ENCODE measurements around the gene RPRD2. TPM values are rescaled to one million over a fixed set of nuclear protein-coding genes. Genes with fewer than 3 reads are reported as not detected.
A peak's percentile ranks its signal among the peaks of the same experiment; 100 is the strongest.

The RPRD2 gene
- total RNA-seq, 8 experiments from 2014 or later: 9.1 to 37.4 (median 23.7) TPM

DNA sequence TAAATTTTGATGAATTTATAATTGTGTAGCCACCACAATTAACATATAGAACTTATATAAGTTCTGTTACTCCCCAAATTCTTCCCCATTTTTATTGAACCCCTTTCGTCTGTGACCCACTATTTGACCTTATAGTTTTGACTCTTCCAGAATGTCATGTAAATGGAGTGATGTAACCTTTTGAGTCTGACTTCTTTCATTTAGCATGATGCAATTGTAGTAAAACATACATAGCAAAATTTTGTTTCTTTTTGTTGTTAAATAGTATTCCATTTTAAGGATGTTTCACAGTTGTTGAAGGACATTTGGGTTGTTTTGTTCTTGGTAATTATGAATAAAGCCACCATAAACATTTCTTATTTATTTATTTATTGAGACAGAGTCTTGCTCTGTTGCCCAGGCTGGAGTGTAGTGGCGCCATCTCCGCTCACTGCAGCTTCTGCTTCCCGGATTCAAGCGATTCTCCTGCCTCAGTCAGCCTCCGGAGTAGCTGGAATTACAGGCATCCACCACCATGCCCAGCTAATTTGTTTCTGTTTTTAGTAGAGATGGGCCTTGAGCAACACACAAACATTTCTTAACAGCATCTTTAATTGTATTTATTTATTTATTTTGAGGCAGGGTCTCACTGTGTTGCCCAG lies 33.6 kb downstream of the RPRD2 start:
- in situ Hi-C loops (cut with MboI; ENCODE audit: low pct_unique_long_range_greater_than_20kb in 2 of 9, low sequenced_read_pairs in 9 of 9, unreplicated experiment in 9 of 9): no loop called here
- Histone ChIP-seq H3K27ac (no peak overlapping the region), H3K4me1 (replicated peaks in 1 of 2) (no peaks in the 10 kb centered on the region), H3K4me3 (no peak overlapping the region)
- no peak for ATAC-seq (replicated peaks in 6 of 8)
- WGBS, 10 experiments: 76 to 100% (median 99%) methylated on average over 1 to 6 of the region's 6 CpGs

DNA sequence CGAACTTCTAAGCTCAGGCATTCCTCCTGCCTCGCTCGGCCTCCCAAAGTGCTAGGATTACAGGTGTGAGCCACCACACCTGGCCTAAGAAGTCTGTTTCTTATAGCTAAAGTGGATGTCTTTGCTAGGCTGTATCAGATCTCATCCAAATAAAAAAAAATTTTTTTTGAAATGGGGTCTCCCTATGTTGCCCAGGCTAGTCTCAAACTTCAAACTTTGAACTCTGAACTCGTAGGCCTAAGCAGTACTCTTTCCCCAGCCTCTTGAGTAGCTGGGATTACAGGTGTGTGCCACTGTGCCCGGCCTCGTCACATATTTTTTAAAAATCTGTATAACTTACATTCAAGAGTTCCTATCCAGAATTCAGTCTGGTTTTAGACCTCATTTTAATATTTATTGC lies 40.5 kb downstream of the RPRD2 start:
- H3K27ac ChIP-seq: no peak overlapping the region
- 71 to 100% (median 90%) methylated on average over 3 to 6 of the region's 6 CpGs; no CpG with 5 or more reads in 3 of the 10 experiments for WGBS, 10 experiments
- ATAC-seq (replicated peaks in 6 of 8): no peak

DNA sequence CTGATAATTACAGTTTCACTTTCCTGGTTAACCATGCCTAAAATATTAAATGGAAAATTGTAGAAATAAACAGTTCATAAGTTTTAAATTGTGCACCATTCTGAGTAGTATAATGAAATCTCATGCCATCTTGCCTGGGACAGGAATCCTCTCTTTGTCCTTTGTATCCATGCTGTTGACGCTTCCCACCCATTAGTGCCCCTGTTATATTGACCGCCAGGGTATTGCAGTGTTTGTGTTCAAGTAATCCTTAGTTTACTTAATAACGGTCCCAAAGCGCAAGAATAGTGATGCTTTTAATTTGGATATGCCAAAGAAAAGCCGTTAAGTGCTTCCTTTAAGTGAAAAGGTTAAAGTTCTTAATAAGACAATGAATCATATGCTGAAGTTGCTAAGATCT lies 41.7 kb downstream of the RPRD2 start:
- H3K4me3 ChIP-seq: no peak overlapping the region

More for the DNA sequence above, 40.5 kb downstream of the RPRD2 start:
- peaks cover 3 to 5% of the 10 kb centered on the region in 2 donors for H3K4me1 ChIP-seq (replicated peaks in 1 of 2)
- in situ Hi-C loops (cut with MboI; ENCODE audit: low pct_unique_long_range_greater_than_20kb in 2 of 9, low sequenced_read_pairs in 9 of 9, unreplicated experiment in 9 of 9): no loop called here
- no peak overlapping the region for H3K4me3 ChIP-seq

DNA sequence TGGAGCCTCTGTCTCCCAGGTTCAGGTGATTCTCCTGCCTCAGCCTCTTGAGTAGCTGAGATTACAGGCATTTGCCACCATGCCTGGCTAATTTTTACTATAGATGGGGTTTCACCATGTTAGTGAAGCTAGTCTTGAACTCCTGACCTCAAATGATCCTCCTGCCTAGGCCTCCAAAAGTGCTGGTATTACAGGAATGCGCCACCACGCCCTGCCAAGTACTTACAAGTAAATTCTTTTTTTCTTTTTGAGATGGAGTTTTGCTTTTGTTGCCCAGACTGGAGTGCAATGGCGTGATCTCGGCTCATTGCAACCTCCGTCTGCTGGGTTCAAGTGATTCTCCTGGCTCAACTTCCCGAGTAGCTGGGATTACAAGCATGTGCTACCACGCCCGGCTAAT lies 42.5 kb downstream of the RPRD2 start:
- ATAC-seq (replicated peaks in 6 of 8): no peak
- Histone ChIP-seq H3K27ac (no peak overlapping the region), H3K4me3 (no peak overlapping the region), H3K4me1 (replicated peaks in 1 of 2) (peaks cover 3 to 5% of the 10 kb centered on the region in 2 donors)
- 63 to 100% (median 95%) methylated on average over 3 to 8 of the region's 8 CpGs; no CpG with 5 or more reads in 5 of the 10 experiments for WGBS, 10 experiments
- in situ Hi-C loops (cut with MboI; ENCODE audit: low pct_unique_long_range_greater_than_20kb in 2 of 9, low sequenced_read_pairs in 9 of 9, unreplicated experiment in 9 of 9): no loop called here

More for the DNA sequence above, 41.7 kb downstream of the RPRD2 start:
- in situ Hi-C loops (cut with MboI; ENCODE audit: low pct_unique_long_range_greater_than_20kb in 2 of 9, low sequenced_read_pairs in 9 of 9, unreplicated experiment in 9 of 9): no loop called here
- ATAC-seq (replicated peaks in 6 of 8): no peak
- Histone ChIP-seq H3K27ac (no peak overlapping the region), H3K4me1 (replicated peaks in 1 of 2) (peaks cover 3 to 5% of the 10 kb centered on the region in 2 donors)
- WGBS, 10 experiments: 75 to 100% (median 90%) methylated on average over 1 to 5 of the region's 5 CpGs; no CpG with 5 or more reads in 2 of the 10 experiments

DNA sequence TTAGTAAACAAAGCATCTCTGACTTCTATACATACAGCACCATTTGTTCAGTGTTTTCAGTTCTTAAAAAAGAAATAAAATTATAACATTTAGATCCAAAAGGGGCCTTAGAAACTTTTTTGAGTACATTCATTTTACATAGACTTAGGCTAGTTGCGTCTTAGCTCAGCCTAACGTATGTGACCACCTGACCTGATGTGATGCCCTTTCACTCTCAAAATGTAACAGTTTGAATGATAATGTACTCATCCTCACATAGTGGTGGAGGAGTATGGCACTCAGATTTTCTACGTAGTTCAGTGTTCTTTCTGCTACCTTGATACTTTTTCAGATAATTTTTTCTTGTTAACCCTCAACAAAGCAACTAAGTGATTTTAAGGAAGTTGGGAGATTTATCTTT lies 43.4 kb downstream of the RPRD2 start:
- peaks cover 3 to 5% of the 10 kb centered on the region in 2 donors for H3K4me1 ChIP-seq (replicated peaks in 1 of 2)
- peak in 1 of 8 experiments; percentile 23 for ATAC-seq (replicated peaks in 6 of 8)
- no peak overlapping the region for H3K27ac ChIP-seq
- no peak overlapping the region for H3K4me3 ChIP-seq
- 25 to 95% (median 90%) methylated on average over 2 to 3 of the region's 3 CpGs; no CpG with 5 or more reads in 3 of the 10 experiments for WGBS, 10 experiments
- in situ Hi-C loops (cut with MboI; ENCODE audit: low pct_unique_long_range_greater_than_20kb in 2 of 9, low sequenced_read_pairs in 9 of 9, unreplicated experiment in 9 of 9): no loop called here

DNA sequence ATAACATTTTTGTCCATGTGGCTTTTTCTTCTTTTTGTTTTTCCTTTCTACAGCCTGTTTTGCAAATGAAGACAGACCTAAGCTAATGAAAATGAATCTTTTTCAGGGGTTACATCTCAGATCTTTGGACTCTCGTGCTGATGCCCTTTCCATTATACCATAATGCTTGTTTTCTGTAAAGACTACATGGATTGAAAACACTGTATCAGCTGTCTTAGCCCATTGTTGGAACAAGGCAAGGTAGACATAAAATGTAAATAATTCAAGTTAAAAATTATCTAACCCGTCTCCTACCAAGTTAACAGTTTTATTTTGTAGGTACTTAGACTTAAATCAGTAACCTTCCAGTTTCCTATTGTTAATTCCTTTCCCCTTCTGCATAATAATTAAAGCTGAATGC lies 44.9 kb downstream of the RPRD2 start:
- WGBS, 10 experiments: 13 to 100% (median 57%) methylated on average over 1 to 2 of the region's 2 CpGs
- Histone ChIP-seq H3K4me1 (replicated peaks in 1 of 2) (peaks cover 3 to 5% of the 10 kb centered on the region in 2 donors), H3K4me3 (no peak overlapping the region), H3K27ac (no peak overlapping the region)
- ATAC-seq (replicated peaks in 6 of 8): peak in 1 of 8 experiments; percentile 9
- in situ Hi-C loops (cut with MboI; ENCODE audit: low pct_unique_long_range_greater_than_20kb in 2 of 9, low sequenced_read_pairs in 9 of 9, unreplicated experiment in 9 of 9): no loop called here

DNA sequence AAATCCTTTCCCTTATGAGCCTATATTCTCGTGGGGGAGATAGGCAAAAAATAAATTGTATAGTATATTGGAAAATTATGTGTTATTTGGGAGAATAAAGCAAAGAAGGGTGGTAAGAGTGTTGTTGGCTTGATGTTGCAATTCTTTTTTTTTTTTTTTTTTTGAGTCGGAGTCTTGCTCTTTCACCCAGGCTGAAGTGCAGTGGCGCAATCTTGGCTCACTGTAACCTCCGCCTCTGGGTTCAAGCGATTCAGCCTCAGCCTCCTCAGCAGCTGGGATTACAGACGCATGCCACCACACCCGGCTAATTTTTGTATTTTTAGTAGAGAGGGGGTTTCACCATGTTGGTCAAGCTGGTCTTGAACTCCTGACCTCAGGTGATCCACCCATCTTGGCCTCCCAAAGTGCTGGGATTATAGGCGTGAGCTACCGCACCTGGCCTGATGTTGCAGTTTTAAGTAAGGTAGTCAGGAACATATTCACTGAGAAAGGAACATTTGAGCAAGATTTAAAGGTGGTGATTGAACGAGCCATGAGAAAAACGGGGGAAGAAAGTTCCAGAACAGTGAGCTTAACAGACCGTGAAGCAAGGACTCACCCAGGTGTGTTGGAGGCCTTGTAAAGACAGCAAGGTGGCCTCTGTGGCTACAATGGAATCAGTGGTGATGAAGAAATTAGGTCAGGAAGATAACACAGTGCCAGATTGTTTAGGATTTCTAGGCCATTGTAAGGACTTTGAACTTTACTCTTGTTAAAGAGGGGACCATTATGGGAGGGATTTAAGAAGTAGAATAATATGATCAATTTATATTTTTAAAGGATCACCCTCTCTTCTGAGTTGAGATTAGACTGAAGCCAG lies 45.8 kb downstream of the RPRD2 start:
- no peak overlapping the region for H3K27ac ChIP-seq
- WGBS, 10 experiments: 57 to 100% (median 88%) methylated on average over 2 to 12 of the region's 12 CpGs; no CpG with 5 or more reads in 1 of the 10 experiments
- H3K4me1 ChIP-seq (replicated peaks in 1 of 2): peaks cover 3 to 5% of the 10 kb centered on the region in 2 donors
- in situ Hi-C loops (cut with MboI; ENCODE audit: low pct_unique_long_range_greater_than_20kb in 2 of 9, low sequenced_read_pairs in 9 of 9, unreplicated experiment in 9 of 9): no loop called here
- ATAC-seq (replicated peaks in 6 of 8): no peak
- H3K4me3 ChIP-seq: no peak overlapping the region

DNA sequence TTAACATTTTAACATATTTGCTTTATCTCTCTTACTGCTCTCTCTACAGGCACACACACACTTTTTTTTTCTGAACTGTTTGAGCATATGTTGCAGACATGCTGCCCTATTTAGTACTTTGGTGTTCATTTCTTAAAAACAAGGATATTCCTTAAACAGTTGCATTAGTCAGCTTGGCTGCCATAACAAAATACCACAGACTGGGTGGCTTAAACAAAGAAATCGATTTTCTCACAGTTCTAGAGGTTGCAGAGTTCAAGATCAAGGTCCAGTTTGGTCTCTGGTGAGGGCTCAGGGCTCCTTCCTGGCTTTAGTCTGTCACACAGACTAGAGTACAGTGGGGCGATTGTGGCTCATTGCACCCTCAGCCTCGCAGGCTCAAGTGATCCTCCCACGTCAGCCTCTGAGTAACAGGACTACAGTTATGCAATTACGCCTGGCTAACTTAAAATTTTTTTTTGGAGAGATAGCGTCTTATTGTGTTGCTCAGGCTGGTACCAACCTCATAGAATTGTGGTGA lies 46.7 kb downstream of the RPRD2 start:
- H3K4me3 ChIP-seq: no peak overlapping the region
- in situ Hi-C loops (cut with MboI; ENCODE audit: low pct_unique_long_range_greater_than_20kb in 2 of 9, low sequenced_read_pairs in 9 of 9, unreplicated experiment in 9 of 9): no loop called here
- no peak overlapping the region for H3K27ac ChIP-seq
- H3K4me1 ChIP-seq (replicated peaks in 1 of 2): peaks cover 3 to 5% of the 10 kb centered on the region in 2 donors
- 60 to 92% (median 81%) methylated on average over 3 to 6 of the region's 6 CpGs; no CpG with 5 or more reads in 2 of the 10 experiments for WGBS, 10 experiments
- no peak for ATAC-seq (replicated peaks in 6 of 8)

DNA sequence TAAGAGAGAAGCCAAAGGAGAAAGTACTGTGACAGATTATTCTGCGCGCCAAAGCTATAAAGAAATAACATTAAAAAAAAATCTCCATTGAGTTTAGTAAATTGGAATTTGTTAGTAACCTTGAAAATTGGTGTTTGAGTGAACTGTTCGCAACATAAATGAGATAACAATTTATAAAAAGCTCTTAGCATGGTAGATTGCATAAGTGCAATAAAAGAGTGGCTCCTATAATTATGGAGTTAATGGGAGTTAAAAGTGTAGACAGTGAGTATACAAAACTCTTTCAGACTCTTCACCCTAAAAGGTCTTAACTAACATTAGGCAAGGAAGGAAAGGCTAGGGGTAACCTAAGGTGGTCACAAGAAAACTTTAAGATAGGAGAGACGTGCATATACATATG lies 50.6 kb downstream of the RPRD2 start:
- Histone ChIP-seq H3K4me3 (no peak overlapping the region), H3K4me1 (replicated peaks in 1 of 2) (no peaks in the 10 kb centered on the region), H3K27ac (no peak overlapping the region)
- ATAC-seq (replicated peaks in 6 of 8): no peak
- WGBS, 10 experiments: 83 to 100% (median 99%) methylated on average over 2 to 4 of the region's 4 CpGs
- in situ Hi-C loops (cut with MboI; ENCODE audit: low pct_unique_long_range_greater_than_20kb in 2 of 9, low sequenced_read_pairs in 9 of 9, unreplicated experiment in 9 of 9): no loop called here

DNA sequence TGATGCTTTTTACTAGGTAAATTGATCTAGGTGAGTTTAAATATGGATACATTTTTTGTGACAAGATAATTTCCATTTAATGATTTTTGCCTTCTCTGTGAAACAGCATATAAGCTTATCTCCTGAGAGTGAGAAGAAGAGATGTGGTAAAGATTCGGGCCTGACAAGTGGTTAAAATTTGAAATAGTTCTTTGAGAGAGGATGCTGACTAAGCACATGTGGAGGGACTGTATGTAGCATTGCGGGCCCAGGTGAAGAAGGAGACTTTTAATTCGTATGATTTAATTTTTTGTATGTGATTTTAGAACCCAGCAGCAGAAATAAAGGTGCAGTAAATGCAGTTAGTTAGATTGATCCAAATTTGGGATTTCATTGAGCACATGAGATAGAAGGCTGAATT lies 51.9 kb downstream of the RPRD2 start:
- H3K4me1 ChIP-seq (replicated peaks in 1 of 2): no peaks in the 10 kb centered on the region
- H3K27ac ChIP-seq: no peak overlapping the region
- WGBS, 10 experiments: 71 to 100% (median 96%) methylated on average over 1 to 3 of the region's 3 CpGs
- in situ Hi-C loops (cut with MboI; ENCODE audit: low pct_unique_long_range_greater_than_20kb in 2 of 9, low sequenced_read_pairs in 9 of 9, unreplicated experiment in 9 of 9): no loop called here
- ATAC-seq (replicated peaks in 6 of 8): no peak
- no peak overlapping the region for H3K4me3 ChIP-seq

DNA sequence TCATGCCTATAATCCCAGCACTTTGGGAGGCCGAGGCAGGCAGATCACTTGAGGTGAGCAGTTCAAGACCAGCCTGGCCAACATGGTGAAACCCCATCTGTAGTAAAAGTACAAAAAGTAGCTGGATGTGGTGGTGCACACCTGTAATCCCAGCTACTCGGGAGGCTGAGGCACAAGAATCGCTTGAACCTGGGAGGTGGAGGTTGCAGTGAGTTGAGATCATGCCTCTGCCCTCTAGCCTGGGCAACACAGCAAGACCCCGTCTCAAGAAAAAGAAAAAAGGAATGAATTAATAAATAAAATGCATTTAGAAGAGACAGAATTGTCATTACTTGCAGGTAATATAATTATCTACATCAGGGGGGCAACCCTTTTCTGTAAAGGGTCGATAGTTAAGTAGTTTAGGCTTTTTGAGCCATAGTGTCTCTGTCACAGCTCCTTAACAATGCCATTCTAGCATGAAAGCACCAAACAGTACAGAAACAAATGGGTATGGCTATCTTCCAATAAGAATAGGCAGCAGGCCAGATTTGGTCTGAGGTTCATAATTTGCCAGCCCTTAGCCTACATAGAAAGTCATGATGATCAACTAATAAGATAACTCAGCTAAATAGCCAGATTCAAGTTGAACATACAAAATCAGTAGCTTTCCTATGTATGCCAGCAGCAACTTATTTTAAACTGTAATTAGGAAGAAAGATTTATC lies 56.8 kb downstream of the RPRD2 start:
- no peak overlapping the region for H3K27ac ChIP-seq
- WGBS, 10 experiments: 60 to 100% (median 92%) methylated on average over 1 to 5 of the region's 5 CpGs; no CpG with 5 or more reads in 3 of the 10 experiments
- no peak for ATAC-seq (replicated peaks in 6 of 8)
- H3K4me1 ChIP-seq (replicated peaks in 1 of 2): no peaks in the 10 kb centered on the region
- in situ Hi-C loops (cut with MboI; ENCODE audit: low pct_unique_long_range_greater_than_20kb in 2 of 9, low sequenced_read_pairs in 9 of 9, unreplicated experiment in 9 of 9): no loop called here
- H3K4me3 ChIP-seq: no peak overlapping the region

DNA sequence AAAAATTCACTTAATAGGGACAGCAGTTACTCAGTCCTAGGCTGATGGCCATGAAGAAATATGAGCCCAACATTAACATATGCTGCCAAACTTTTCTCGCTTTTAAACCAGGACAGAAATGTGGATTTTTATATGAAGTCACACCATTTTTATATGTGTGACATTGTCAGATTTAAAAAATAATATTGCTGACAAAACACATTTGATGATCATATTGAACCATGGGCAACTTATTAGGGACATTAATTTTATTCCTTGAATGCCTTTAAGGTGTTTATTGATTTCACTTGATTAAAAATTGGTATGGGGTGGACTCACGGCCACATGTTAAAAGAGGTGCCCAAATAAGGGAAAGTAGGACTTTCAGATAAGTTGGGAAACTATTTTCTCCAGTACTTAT lies 58.6 kb downstream of the RPRD2 start:
- no peak overlapping the region for H3K4me3 ChIP-seq
- WGBS, 10 experiments: 92 to 100% (median 100%) methylated on average over 1 to 2 of the region's 2 CpGs; no CpG with 5 or more reads in 2 of the 10 experiments
- no peak for ATAC-seq (replicated peaks in 6 of 8)
- no peaks in the 10 kb centered on the region for H3K4me1 ChIP-seq (replicated peaks in 1 of 2)
- no peak overlapping the region for H3K27ac ChIP-seq
- in situ Hi-C loops (cut with MboI; ENCODE audit: low pct_unique_long_range_greater_than_20kb in 2 of 9, low sequenced_read_pairs in 9 of 9, unreplicated experiment in 9 of 9): no loop called here

DNA sequence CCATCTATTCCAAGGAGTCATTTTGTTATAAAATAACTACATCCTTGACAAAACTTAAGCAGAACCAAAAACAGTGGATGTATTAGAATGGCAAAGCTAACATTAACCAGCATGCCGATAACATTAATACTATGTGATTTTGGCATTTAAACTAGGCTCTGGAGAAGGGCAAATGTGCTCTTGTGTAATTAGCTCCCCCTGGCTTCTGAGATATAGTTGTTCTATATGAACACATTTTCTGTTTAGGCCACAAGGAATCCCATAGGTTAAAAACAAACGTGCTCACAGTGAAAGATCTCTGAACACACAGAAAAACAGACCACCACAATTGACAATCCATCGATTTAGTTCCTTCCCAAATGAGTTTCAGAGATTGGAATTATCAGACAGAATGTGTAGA lies 65.9 kb downstream of the RPRD2 start:
- ATAC-seq (replicated peaks in 6 of 8): no peak
- 67 to 100% (median 86%) methylated on average over 1 to 3 of the region's 3 CpGs for WGBS, 10 experiments
- no peak overlapping the region for H3K27ac ChIP-seq
- H3K4me1 ChIP-seq (replicated peaks in 1 of 2): no peaks in the 10 kb centered on the region
- H3K4me3 ChIP-seq: no peak overlapping the region
- in situ Hi-C loops (cut with MboI; ENCODE audit: low pct_unique_long_range_greater_than_20kb in 2 of 9, low sequenced_read_pairs in 9 of 9, unreplicated experiment in 9 of 9): no loop called here
